Sigmoid colon (tissue), 7 donors: ENCODE data around the gene POLRMT. TPM values are rescaled to one million over a fixed set of nuclear protein-coding genes. Genes with fewer than 3 reads are reported as not detected.

ENCODE experiments used
- DNase-seq: peaks from one replicate; pipeline ENCODE4 v3.0.0-alpha.2; 2019
- H3K27ac ChIP-seq, 4 donors: fragments of 200-600 bp; sonication (generic); one replicate each; pipeline ENCODE4 v1.5.1; 2016 to 2019; ENCODE audit warnings: mild to moderate bottlenecking in 1 of 4
- H3K27me3 ChIP-seq, 3 donors: fragments of 200-600 bp; sonication (generic); one replicate each; pipeline ENCODE4 v1.5.1; 2019; ENCODE audit warnings: mild to moderate bottlenecking in 1 of 3
- H3K36me3 ChIP-seq, 4 donors: fragments of 200-600 bp; sonication (generic); one replicate each; pipeline ENCODE4 v1.5.1; 2016 to 2019
- H3K4me1 ChIP-seq, 4 donors: fragments of 200-600 bp; sonication (generic); one replicate each; pipeline ENCODE4 v1.5.1; 2017 to 2019
- H3K4me3 ChIP-seq, 4 donors: fragments of 200-600 bp; sonication (generic); one replicate each; pipeline ENCODE4 v1.5.1; 2017 to 2019; ENCODE audit warnings: mild to moderate bottlenecking in 2 of 4, moderate library complexity in 1 of 4
- H3K9me3 ChIP-seq, 4 donors: fragments of 200-600 bp in 3 of 4; sonication (generic) in 3 of 4; one replicate each; pipeline versions ENCODE4 v1.5.1 to v1.6.1; 2013 to 2019
- EP300 ChIP-seq, 4 donors: sonication (generic); formaldehyde crosslinking; IDR thresholded peaks; one replicate each; pipeline ENCODE4 v1.6.1; 2017; ENCODE audit warnings: antibody characterized with exemption in 4 of 4
- POLR2A ChIP-seq, 2 donors: fragments of 450-650 bp; IDR thresholded peaks; one replicate each; pipeline ENCODE4 v1.6.1; 2016; ENCODE audit warnings: antibody characterized with exemption in 2 of 2, mild to moderate bottlenecking in 2 of 2, moderate library complexity in 2 of 2
- POLR2AphosphoS5 ChIP-seq, 4 donors: sonication (generic); formaldehyde crosslinking; IDR thresholded peaks; one replicate each; pipeline ENCODE4 v1.6.1; 2017; ENCODE audit warnings: antibody characterized with exemption in 4 of 4
- WGBS, 2 donors: extraction: QIAGEN DNeasy Blood & Tissue Kit; methylation state at CpG; one replicate each; pipeline ENCODE4 v1.1.7; 2013; 5-methylcytosine and 5-hydroxymethylcytosine counted together
- intact Hi-C: fragments of 100-400 bp; cut with DNase I; formaldehyde crosslinking; loops from one replicate; pipeline ENCODE4 v1.15.1; 2023
- polyA plus RNA-seq, 3 donors: library from polyadenylated mRNA; stranded (reverse); fragments of 200-250 nt; gene quantifications; one replicate each; pipeline ENCODE4 v1.2.3, GENCODE V29; 2013
- total RNA-seq, 4 donors: library from RNA; depleted of rRNA; stranded (reverse); fragments of >200 nt; gene quantifications; one replicate each; pipeline ENCODE4 v1.1.0, GENCODE V29; 2016
- TF ChIP-seq, protein P1 (sequence below), 4 experiments: fragments of 450-650 bp in 3 of 4; fragments of 200-600 bp in 1 of 4; IDR thresholded peaks; one replicate each; pipeline ENCODE4 v1.5.1; 2016 to 2019; ENCODE audit warnings: antibody characterized with exemption in 4 of 4, mild to moderate bottlenecking in 3 of 4, moderate library complexity in 2 of 4
- donor health status: healthy with polysubstance abuse.
- donor health status: Bipolar disorder and iron deficiency.
- donor health status: healthy.

POLRMT gene
- total and polyA plus RNA-seq, 7 donors = 16.8 to 63.0 (median 24.0) TPM

- TF ChIP-seq POLR2A (IDR thresholded peaks at IDR 0.05) = peak; percentile 74 to 83
- peak; percentile 93 to 99 (median 98) for TF ChIP-seq POLR2AphosphoS5 (IDR thresholded peaks at IDR 0.05)
- TF ChIP-seq, protein P1, sequence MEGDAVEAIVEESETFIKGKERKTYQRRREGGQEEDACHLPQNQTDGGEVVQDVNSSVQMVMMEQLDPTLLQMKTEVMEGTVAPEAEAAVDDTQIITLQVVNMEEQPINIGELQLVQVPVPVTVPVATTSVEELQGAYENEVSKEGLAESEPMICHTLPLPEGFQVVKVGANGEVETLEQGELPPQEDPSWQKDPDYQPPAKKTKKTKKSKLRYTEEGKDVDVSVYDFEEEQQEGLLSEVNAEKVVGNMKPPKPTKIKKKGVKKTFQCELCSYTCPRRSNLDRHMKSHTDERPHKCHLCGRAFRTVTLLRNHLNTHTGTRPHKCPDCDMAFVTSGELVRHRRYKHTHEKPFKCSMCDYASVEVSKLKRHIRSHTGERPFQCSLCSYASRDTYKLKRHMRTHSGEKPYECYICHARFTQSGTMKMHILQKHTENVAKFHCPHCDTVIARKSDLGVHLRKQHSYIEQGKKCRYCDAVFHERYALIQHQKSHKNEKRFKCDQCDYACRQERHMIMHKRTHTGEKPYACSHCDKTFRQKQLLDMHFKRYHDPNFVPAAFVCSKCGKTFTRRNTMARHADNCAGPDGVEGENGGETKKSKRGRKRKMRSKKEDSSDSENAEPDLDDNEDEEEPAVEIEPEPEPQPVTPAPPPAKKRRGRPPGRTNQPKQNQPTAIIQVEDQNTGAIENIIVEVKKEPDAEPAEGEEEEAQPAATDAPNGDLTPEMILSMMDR (IDR thresholded peaks at IDR 0.05) = no peak
- TF ChIP-seq EP300 (IDR thresholded peaks at IDR 0.05) = peak in 1 of 4 donors; percentile 58
- 1% methylated on average over 79 of the region's 79 CpGs for WGBS, 2 donors
Measured at GRCh38 chr19:572140-572742, 61.1 kb downstream of the POLRMT start, which contains the start of gene BSG. TSS of gene BSG (plus strand) at chr19:572596. CDS start at chr19:572635, 39 bp downstream.

DNA sequence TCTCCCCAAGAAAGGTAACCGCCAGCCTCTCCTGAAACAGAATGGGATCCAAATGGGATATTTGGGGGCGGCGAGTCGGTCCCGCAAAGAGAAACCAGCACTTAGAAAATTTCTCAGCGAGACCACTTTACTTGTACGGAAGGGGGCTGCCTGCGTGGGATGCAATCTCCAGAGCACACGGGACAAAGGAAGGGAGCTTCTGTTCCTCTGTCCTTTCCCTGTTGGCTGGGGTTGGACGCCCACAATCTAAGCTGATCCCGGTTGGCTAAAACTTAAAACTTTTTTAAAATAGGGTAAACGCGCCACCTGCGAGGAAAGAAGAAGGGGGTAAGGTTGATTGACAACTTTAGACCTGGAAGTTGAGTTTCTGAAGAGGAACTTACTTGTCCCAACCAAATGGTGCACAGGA is 61.8 kb downstream of the POLRMT start:
- 1% methylated on average over 14 of the region's 14 CpGs for WGBS, 2 donors
- no peaks in the 10 kb centered on the region for H3K36me3 ChIP-seq
- intact Hi-C loops = loop anchor here (10.0 kb wide), 1 partner anchor 693 kb away; the partner anchor contains the start of gene CIRBP
- no peak for DNase-seq
- peak overlapping the region; percentile 40 to 100 (median 99) for H3K4me3 ChIP-seq
- H3K4me1 ChIP-seq = peaks cover 0 to 66% (median 54%) of the 10 kb centered on the region in 4 donors
- peak overlapping the region; percentile 96 to 98 (median 97) for H3K27ac ChIP-seq
- TF ChIP-seq POLR2A (IDR thresholded peaks at IDR 0.05) (no peak), POLR2AphosphoS5 (IDR thresholded peaks at IDR 0.05) (no peak)
- TF ChIP-seq, protein P1 (IDR thresholded peaks at IDR 0.05) = no peak
- no peaks in the 10 kb centered on the region for H3K27me3 ChIP-seq
- no peaks in the 10 kb centered on the region for H3K9me3 ChIP-seq

More at GRCh38 chr19:572140-572742, 61.1 kb downstream of the POLRMT start, which contains the start of gene BSG:
- peak within 1 kb of the TSS; percentile 98 to 100 (median 100) for H3K4me3 ChIP-seq
- DNase-seq = peak; percentile 99
- peak within 1 kb of the TSS; percentile 96 to 98 (median 97) for H3K27ac ChIP-seq
- intact Hi-C loops = loop anchor here (1.0 to 10.0 kb wide), 2 partner anchors 39 to 693 kb away; partner anchors contain the start of gene CIRBP
- H3K36me3 ChIP-seq = peaks cover 0 to under 1% (median 0%) of the 10 kb centered on the region in 4 donors
- H3K9me3 ChIP-seq = no peaks in the 10 kb centered on the region
- peaks cover 0 to 65% (median 54%) of the 10 kb centered on the region in 4 donors for H3K4me1 ChIP-seq
- no peaks in the 10 kb centered on the region for H3K27me3 ChIP-seq

GRCh38 chr19:570937-571565 is 62.3 kb downstream of the POLRMT start:
- intact Hi-C loops = loop anchor here (10.0 kb wide), 1 partner anchor 694 kb away; the partner anchor contains the start of gene CIRBP

DNA sequence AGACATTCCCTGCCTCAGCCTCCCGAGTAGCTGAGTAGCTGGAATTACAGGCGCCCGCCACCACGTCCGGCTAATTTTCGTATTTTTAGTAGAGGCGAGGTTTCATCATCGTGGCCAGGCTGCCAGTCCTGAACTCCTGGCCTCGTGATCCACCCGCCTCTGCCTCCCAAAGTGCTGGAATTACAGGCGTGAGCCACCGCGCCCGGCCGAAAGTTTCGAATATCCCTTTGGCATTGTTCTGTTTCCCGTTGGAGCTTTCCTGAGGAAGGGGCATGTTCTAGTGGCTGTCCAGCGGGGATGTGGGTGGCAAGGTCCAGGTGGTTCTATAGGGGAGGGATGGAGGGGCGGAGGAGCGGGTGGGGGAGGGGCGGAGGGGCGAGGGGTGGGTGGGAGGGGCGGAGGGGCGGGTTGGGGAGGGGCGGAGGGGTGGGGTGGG is 63.1 kb downstream of the POLRMT start:
- Histone ChIP-seq H3K36me3 (no peaks in the 10 kb centered on the region), H3K4me1 (peaks cover 0 to 54% (median 42%) of the 10 kb centered on the region in 4 donors), H3K27ac (no peak overlapping the region), H3K27me3 (no peaks in the 10 kb centered on the region), H3K4me3 (no peak overlapping the region), H3K9me3 (no peaks in the 10 kb centered on the region)
- WGBS, 2 donors = 29 to 76% methylated on average over 18 to 20 of the region's 25 CpGs
- intact Hi-C loops = loop anchor here (10.0 kb wide), 1 partner anchor 695 kb away; the partner anchor contains the start of gene CIRBP
- TF ChIP-seq POLR2AphosphoS5 (IDR thresholded peaks at IDR 0.05) (peak in 1 of 4 donors; percentile 9), POLR2A (IDR thresholded peaks at IDR 0.05) (no peak)
- TF ChIP-seq, protein P1 (IDR thresholded peaks at IDR 0.05) = no peak
- DNase-seq = no peak

More at GRCh38 chr19:570937-571565, 62.3 kb downstream of the POLRMT start:
- Histone ChIP-seq H3K36me3 (no peaks in the 10 kb centered on the region), H3K9me3 (no peaks in the 10 kb centered on the region), H3K4me1 (peaks cover 0 to 62% (median 50%) of the 10 kb centered on the region in 4 donors), H3K4me3 (peak overlapping the region; percentile 40 to 100 (median 99)), H3K27me3 (no peaks in the 10 kb centered on the region), H3K27ac (peak overlapping the region; percentile 96 to 98 (median 97))
- no peak for DNase-seq
- TF ChIP-seq POLR2A (IDR thresholded peaks at IDR 0.05) = no peak
- TF ChIP-seq, protein P1 (IDR thresholded peaks at IDR 0.05) = no peak
- TF ChIP-seq POLR2AphosphoS5 (IDR thresholded peaks at IDR 0.05) = peak in 3 of 4 donors; percentile 8 to 41 (median 14)
- no peak for TF ChIP-seq EP300 (IDR thresholded peaks at IDR 0.05)
- WGBS, 2 donors = 1 to 2% methylated on average over 45 of the region's 45 CpGs
